ENCODE measurements around the gene EFS.

GRCh38 chr14:23405516-23406025 is 40.6 kb upstream of the EFS start:
- TF ChIP-seq POLR2A (IDR thresholded peaks at IDR 0.05) (no peak), CTCF (IDR thresholded peaks at IDR 0.05) (no peak)

All from breast epithelium (tissue), 3 donors.